Activated gamma-delta T cell (primary cell): ENCODE measurements around the gene YARS1.

Experiments
- DNase-seq: peaks from one replicate; lab custom pipeline; 2025; lab: John Stamatoyannopoulos, UW

Gene YARS1

GRCh38 chr1:32780628-32781234 lies 36.4 kb downstream of the YARS1 start:
- no peak for DNase-seq

- no peak for DNase-seq
Observed at GRCh38 chr1:32780005-32780404, 37.2 kb downstream of the YARS1 start.

GRCh38 chr1:32779242-32779641 lies 37.9 kb downstream of the YARS1 start:
- no peak for DNase-seq

- no peak for DNase-seq
Observed at GRCh38 chr1:32775640-32776337, 41.4 kb downstream of the YARS1 start.

- no peak for DNase-seq
Observed at GRCh38 chr1:32774950-32775634, 42.1 kb downstream of the YARS1 start.

GRCh38 chr1:32774464-32774808 lies 42.7 kb downstream of the YARS1 start:
- DNase-seq, result no peak

GRCh38 chr1:32773764-32774463 lies 43.2 kb downstream of the YARS1 start:
- DNase-seq, result no peak

- DNase-seq, result peak; percentile 51
Observed at GRCh38 chr1:32773018-32773763, 44.0 kb downstream of the YARS1 start.

- no peak for DNase-seq
Observed at GRCh38 chr1:32772281-32773017, 44.7 kb downstream of the YARS1 start.

GRCh38 chr1:32771561-32772280 lies 45.4 kb downstream of the YARS1 start:
- DNase-seq, result no peak

- DNase-seq, result no peak
Observed at GRCh38 chr1:32770741-32771548, 46.2 kb downstream of the YARS1 start.

GRCh38 chr1:32770221-32770731 lies 46.9 kb downstream of the YARS1 start:
- DNase-seq, result no peak

- DNase-seq, result no peak
Observed at GRCh38 chr1:32769524-32770220, 47.5 kb downstream of the YARS1 start.

GRCh38 chr1:32768110-32768850 lies 48.9 kb downstream of the YARS1 start:
- no peak for DNase-seq

- no peak for DNase-seq
Observed at GRCh38 chr1:32767641-32768040, 49.5 kb downstream of the YARS1 start.

- DNase-seq, result no peak
Observed at GRCh38 chr1:32767156-32767555, 50.0 kb downstream of the YARS1 start.

- no peak for DNase-seq
Observed at GRCh38 chr1:32766328-32766972, 50.7 kb downstream of the YARS1 start.
